GM12873 (cell line): ENCODE results near the gene NPAS3.

ENCODE experiments used
- CTCF ChIP-seq: IDR thresholded peaks from 2 replicates; pipeline ENCODE4 v1.5.1; 2012; ENCODE audit warnings: low read depth, mild to moderate bottlenecking, moderate library complexity, low read length, control low read depth; ENCODE audit not compliant: insufficient read depth; ENCODE audit errors: missing control alignments

Gene NPAS3

GRCh38 chr14:33848009-33848408, 909.3 kb downstream of the NPAS3 start:
- TF ChIP-seq CTCF, result no peak

- peak; percentile 81 for TF ChIP-seq CTCF
Observed at GRCh38 chr14:33848706-33849454, 910.2 kb downstream of the NPAS3 start.

DNA sequence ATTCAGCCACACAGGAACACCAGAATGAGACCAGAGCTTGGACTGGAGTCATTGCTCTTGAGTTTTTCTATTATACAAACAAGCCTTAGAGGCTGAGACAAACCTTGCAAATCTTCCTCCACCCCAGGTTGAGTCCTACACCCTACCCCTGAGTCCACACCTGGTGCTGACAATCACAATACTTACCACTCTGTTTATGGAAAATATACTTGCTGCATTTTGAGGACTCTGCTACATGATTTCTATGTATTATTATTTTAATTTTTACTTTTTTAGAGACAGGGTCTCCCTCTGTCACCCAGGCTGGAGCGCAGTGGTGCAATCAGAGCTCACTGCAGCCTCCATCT, 910.7 kb downstream of the NPAS3 start:
- no peak for TF ChIP-seq CTCF

GRCh38 chr14:33850826-33851225, 912.1 kb downstream of the NPAS3 start:
- TF ChIP-seq CTCF, result no peak

- no peak for TF ChIP-seq CTCF
Observed at GRCh38 chr14:33851366-33851765, 912.7 kb downstream of the NPAS3 start.

- TF ChIP-seq CTCF, result no peak
Observed at GRCh38 chr14:33851931-33852330, 913.3 kb downstream of the NPAS3 start.
